ENCODE data around the gene SLC2A10.

The SLC2A10 gene

GRCh38 chr20:46739431-46740213 lies 30.2 kb downstream of the SLC2A10 start:
- DNase-seq, result no peak

GRCh38 chr20:46740214-46740609 lies 30.8 kb downstream of the SLC2A10 start:
- no peak for DNase-seq

GRCh38 chr20:46741924-46742668 lies 32.6 kb downstream of the SLC2A10 start:
- no peak for DNase-seq

- no peak for DNase-seq
Observed at GRCh38 chr20:46742669-46743045, 33.2 kb downstream of the SLC2A10 start.

DNA sequence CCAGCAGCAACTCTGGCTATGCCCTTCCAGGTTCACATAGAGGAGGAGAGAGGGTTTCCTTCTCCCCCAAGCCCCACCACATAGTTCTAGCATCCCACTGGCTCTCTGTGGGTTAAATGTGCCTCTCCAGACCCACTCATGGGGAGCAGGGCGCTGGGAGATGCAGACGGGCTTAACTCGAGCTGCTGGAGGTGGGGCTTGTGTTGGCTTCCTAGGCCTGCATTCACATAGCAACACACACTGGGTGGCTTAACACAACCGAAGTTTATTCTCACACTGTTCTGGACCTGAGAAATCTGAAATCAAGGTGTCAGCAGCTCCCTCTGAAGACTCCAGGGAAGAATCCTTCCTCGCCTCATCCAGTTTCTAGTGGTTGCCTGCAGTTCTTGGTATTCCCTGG lies 33.6 kb downstream of the SLC2A10 start:
- DNase-seq, result no peak

GRCh38 chr20:46746956-46747526 lies 37.6 kb downstream of the SLC2A10 start:
- no peak for DNase-seq

- DNase-seq, result no peak
Observed at GRCh38 chr20:46749147-46749546, 39.7 kb downstream of the SLC2A10 start.

- no peak for DNase-seq
Observed at GRCh38 chr20:46751856-46752255, 42.4 kb downstream of the SLC2A10 start.

DNA sequence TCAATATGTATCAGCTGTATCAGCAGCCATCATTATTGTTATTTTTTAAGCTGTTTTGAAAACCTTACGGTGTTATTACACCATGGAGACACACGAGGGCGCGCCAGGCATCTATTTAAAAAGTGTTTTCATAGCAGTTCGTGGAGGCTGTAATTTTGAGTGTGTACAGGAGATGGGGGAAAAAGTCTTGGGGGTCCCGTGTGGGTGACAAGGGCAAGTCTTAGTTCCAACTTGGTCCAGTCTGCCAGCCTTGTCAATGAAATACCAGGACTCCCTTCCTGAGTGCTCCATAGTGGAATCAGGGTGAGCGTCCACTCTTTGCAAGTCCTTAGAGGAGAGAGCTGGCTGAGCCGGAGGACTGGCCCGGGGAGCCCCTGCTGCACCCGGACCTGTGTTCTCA lies 43.3 kb downstream of the SLC2A10 start:
- DNase-seq, result peak; percentile 8 to 41

- DNase-seq, result no peak
Observed at GRCh38 chr20:46755483-46756413, 46.3 kb downstream of the SLC2A10 start.

GRCh38 chr20:46756419-46756818 lies 47.0 kb downstream of the SLC2A10 start:
- DNase-seq, result no peak

DNA sequence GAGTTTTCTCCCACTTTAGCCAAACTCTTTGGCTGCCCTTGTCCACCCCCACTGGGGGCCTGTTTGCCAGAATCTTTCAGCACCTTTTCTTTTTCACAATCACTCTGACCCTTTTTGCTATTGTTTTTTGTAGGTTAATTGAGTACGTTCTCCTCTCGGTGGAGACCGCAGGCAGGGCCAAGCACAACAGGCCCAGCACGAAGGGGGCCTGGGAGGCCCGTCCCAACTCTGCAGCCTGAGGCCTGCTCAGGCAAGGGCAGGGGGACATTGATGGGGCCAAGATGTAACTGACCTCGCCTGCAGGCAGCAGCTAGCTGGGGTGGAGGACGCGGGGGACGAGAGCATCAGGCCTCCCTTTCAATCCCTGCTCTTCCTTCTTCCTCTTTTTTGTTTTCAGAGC lies 47.7 kb downstream of the SLC2A10 start:
- no peak for DNase-seq

- peak; percentile 30 to 60 for DNase-seq
Observed at GRCh38 chr20:46757754-46758678, 48.6 kb downstream of the SLC2A10 start.

DNA sequence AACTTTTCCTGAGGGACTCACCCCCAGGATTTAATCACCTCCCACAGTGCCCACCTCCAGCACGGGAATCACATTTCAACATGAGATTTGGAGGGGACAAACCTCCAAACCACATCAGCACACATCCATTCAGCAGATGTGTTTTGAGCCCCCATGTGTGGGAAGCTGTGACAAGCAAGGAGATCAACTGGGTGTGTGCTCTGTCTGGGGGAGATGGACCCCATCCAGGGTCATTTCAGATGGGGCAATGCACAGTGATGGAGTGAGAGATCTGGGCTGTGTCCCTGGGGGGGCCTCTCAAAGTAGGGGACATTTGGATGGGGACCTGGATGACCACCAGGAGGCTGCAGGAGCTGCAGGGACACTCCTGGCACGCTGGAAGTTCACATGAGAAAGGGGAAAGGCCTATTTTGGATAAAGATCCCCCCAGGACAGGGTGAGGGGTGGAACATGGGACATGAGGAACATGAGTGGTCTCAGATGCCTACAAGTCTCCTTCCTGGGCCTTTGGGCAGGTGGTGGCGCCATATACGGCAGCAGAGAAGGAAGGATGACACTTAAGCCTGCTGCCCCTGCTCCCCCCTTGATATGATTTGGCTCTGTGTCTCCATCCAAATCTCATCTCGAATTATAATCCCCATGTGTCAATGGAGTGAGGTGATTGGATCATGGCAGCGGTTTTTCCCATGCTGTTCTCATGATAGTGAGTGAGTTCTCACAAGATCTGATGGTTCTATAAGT lies 49.6 kb downstream of the SLC2A10 start:
- DNase-seq, result no peak

DNA sequence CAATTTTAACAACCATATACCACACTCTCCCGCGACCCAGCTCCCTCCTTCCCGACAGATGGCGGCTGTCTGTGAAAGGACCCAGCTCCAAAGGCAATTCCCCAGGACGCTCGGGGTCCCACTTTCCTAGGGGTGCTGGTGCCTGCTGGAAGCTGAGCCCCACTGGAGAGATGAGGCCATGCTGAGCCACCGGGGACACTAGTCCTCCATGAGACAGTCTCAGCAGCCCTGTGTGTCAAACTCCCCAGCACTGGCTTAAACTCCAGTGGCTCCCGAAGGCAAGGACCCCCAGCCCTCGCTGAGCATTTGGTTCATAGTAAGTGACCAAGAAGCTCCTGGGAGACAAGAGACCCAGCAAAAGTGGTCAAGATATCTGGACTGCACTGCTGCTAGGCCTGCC lies 52.1 kb downstream of the SLC2A10 start:
- DNase-seq, result no peak

DNA sequence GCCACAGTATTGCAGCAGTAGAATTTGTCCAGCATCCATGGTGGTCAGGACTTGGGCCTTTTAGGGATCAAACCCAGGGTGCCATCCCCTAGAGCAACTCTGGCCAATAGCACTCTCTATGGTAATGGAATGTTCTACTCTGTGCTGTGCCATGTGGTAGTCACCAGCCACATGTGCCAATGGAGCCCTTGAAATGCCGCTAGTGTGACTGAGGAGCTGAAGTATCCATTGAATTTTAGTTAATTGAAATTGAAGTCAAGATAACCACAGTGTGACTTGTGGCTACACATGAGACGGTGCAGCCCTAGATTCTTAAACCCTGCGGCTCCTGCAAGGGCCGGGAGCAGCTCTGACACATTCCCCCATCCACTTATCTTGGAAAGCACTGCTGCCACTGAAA lies 54.6 kb downstream of the SLC2A10 start:
- no peak for DNase-seq

- no peak for DNase-seq
Observed at GRCh38 chr20:46765506-46766120, 56.2 kb downstream of the SLC2A10 start.

GRCh38 chr20:46767127-46767761 lies 57.8 kb downstream of the SLC2A10 start:
- peak in 1 of 2 donors; percentile 21 for DNase-seq

DNA sequence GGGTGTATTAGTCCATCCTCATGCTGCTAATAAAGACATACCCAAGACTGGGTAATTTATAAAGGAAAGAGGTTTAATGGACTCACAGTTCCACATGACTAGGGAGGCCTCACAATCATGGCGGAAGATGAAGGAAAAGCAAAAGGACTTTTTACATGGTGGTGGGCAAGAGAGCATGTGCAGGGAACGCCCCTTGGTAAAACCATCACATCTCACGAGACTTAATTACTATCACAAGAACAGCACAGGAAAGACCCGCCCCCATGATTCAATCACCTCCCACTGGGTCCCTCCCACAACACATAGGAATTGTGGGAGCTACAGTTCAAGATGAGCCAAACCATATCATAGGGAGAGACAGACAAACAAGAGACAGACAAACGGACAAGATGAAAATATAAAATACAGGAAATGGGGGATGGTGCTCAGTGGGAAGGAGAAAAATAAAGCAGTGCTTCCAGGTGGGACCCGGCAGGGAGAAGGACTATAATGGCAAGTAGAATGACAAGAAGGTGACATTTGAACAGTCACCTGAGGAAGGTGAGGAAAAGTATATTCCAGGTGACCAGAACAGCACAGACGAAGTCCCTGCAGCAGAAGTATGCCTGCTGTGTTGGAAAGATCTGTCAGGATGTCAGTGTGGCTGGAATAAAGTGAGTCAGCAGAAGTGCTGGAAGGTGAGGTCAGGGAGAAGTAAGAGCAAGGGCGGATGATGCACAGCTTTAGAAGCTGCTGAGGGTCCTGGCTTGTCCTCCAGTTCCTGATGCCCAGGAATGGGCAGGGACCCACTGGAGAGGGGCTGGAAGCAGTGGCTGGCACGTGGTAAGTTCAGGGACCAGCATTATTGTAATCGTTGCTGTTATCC lies 61.1 kb downstream of the SLC2A10 start:
- DNase-seq, result no peak
